Measurements from ENCODE around the gene MYO1E.
A peak's percentile ranks its signal among the peaks of the same experiment; 100 is the strongest.

MYO1E gene

DNA sequence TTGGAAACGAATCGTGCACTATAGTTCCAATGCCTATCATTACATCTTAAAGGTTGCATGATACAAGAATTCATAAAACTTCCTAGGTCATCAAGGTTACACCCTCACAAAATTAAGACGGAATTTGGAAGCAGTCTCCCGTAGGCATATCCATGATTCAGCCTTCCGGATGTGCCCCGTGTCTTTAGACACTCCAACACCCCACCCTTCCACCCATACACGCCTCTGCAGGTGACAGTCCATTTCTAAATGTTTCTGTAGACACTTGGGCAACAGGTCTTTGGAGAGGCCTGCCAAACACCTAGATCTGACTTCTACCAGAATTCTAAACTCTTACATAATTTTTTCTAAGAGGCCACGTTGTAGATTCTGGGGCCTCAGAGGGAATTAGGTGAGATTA lies 116.2 kb downstream of the MYO1E start:
- DNase-seq = peak; percentile 30

GRCh38 chr15:59255680-59256336 lies 116.9 kb downstream of the MYO1E start:
- DNase-seq = peak; percentile 2

DNA sequence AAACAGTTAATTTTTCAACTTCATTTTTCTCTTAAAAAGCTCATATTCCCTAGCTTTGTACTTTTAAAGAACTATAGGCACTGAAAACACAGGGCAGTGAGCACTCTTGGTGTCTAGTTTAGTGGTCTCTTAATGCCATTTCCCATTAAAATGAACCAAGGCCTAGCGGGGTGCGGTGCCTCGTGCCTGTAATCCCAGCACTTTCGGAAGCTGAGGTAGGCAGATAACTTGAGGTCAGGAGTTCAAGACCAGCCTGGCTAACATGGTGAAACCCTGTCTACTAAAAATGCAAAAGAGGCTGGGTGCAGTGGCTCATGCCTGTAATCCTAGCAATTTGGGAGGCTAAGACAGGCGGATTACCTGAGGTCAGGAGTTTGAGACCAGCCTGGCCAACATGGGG lies 120.5 kb downstream of the MYO1E start:
- no peak for DNase-seq

DNA sequence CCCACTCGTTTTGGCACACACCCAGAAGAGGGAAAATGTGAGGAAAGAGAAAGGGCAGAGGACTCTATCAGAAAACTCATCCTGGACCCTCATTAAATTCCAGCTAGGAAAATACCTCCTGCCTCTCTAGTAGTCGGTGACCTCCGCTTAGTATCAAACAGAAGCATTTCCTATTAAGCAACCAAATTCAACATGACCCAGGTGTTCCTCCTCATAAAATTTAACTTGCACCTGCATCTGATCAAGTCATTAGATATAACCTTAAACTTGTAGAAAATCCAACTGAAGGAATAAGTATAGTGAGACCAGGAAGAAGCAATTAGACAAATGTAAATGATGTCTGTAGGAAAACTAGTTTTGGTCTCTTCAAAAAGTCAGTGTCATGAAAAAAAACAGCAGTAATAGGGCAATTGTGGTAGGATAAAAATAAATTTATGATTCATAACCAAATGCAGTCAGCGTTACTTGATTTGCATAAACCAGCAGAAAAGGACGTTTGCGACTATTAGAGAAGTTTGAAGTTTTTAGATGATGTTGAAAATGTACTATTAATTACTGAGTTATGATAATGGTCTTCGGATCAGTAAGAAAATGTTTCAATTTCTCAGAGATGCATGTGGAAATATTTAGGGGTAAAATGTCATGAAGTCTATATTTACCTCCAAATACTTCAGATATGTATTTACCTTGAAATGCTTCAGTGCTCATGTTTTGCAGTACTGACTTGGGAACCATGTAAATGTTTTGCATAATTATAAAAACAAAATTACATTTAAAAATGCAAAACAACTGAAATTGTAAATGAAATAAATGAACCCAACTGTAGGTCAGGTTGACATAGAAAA lies 121.4 kb downstream of the MYO1E start:
- DNase-seq = no peak

GRCh38 chr15:59250249-59250648 lies 122.4 kb downstream of the MYO1E start:
- DNase-seq = no peak

DNA sequence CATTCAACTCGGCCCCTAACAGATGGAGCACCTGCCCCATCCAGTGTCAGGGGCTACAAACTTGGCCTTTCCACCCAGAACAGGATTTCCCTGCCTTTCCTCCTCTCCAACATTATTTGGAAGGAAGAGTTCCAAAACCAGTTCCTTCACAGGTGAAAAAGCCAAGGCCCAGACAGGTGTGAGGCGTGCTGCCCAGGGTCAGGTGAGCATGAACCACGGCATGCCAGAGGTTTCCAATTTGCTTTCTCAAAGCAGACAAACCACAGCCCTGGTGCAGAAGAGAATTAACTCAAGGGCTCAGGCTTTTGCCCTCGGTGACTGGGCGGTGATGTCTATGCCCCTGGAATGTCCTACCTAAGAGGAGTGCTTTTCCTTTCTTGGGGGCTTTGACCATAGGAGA lies 122.9 kb downstream of the MYO1E start:
- DNase-seq = no peak

- peak; percentile 71 for DNase-seq
Observed at GRCh38 chr15:59247364-59247763, 125.3 kb downstream of the MYO1E start.

- no peak for DNase-seq
Observed at GRCh38 chr15:59245559-59245958, 127.1 kb downstream of the MYO1E start.

DNA sequence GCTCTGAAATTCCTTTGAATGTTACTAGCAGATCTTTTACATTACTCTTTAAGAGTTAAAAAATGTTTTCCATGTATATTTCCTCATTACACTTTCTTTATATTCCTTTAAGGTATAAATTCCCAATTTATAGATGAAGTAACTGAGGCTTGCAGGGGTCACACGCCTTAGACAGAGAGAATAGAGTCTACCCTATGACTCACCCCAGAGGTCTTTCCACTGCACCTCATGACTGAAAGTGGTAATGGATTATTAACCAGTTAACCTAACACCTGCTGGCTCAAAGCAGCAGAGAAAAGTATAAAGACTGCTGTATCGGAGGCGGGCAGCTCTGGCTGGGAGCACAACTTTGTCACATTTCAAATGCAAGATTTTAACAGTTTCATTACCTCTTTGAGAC lies 128.3 kb downstream of the MYO1E start:
- no peak for DNase-seq

DNA sequence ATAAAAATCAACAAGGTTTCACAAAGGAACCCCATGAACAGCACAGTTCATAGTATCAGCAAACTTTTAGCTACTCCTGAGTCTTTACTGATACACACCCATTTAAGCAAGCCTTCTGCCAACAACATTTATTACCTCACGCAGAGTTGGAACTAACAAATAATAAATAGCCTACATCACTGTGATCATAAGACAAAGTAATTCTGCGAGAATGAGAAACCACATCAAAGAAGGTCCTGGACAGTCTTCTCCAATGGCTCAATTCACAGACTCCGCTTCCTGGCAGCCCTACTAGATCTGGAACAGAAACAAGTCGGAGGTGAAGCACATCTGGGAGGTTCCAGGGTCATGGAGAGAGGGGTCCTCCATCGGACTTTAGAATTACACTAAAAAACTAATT lies 129.0 kb downstream of the MYO1E start:
- no peak for DNase-seq

DNA sequence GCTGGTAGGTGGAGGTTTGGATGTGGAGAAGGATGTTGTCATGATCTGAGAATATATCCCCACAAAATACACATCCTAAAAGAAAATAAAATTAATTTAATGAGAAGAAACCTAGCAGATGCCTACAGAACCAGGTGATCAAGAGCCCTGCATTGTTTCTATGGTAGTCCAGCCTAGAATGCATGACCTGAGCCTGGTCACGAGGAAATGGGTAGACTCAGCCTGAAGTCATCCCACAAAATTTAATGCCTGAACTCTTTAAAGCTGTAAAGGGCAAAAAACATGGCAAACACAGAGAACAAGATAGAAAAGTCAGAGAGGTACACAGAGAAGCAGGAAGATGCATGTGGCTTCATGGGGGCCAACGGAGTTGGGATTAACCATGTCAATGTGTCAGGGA lies 130.0 kb downstream of the MYO1E start:
- DNase-seq = no peak

DNA sequence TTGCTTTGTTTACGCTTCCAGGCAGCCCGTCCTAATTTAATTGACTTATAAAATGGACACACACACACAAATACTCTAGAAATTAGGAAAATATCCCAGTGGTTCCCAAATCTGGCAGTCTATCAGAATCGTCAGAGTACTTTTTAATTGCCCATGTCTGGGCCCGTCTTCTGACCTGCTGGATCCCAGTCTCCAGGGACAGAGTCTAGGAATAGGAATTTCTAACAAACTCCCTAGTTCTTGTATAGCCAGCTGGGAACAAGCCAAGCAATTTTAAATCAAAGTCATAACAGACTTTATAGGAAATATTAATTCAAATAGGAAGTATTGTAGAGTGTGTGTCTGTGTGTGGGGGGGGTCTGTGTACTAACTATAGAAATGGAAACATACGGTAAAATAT lies 132.6 kb downstream of the MYO1E start:
- no peak for DNase-seq

DNA sequence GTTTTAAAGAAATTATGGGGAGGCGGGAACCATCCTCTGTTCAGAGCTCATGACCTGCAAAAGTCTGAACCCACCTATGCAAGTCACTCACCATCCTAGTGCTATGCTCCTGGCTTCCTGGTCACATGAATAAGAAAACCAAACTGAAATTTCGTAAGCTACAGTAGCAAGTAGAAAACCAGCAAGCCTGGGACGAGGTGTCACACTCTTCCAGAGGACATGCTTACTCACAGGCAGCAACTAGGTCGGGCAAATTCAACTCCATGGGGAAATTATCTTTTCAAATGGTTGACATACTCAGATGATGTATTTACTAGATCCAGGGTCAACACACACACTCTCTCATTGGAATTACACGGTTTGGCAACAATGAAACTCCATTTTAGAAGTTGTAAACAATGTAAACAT lies 134.7 kb downstream of the MYO1E start:
- DNase-seq = no peak

- DNase-seq = no peak
Observed at GRCh38 chr15:59237119-59237855, 135.4 kb downstream of the MYO1E start.

DNA sequence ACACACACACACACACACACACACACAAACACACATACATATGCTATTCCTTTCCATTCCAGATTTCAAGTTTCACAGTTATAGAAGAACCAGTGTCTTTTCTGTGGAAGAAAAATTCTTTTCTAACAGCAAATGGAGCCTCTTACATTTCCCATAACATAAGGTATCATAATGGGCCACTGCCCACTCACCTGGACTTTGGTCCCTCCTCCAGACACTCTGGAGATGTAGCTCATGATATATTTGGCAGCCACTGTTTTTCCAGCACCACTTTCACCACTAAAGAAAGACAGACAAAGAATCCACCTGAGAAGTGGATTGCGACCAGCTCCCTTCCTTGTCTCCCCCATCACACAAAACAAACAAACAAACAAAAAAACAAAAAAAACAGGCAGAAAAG lies 136.3 kb downstream of the MYO1E start:
- no peak for DNase-seq

DNA sequence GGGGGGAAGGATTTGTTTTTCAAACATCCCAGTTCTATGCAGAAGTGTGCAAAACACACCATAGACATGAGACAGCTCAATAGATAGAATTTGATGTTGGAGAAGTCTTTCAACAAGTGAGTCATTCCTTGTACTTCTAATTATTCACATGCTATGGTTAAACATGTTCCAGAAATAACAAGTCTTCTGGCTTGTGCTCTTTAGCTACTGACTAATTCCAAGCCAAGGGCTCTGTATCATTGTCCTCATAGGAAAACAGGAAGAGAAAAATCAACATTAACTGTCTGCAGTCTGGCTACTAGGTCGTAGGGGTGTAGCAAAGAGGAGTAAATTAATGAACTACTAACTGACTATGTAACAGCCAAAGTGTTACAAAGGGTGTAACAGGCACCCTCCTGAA lies 140.2 kb downstream of the MYO1E start:
- DNase-seq = no peak

- DNase-seq = no peak
Observed at GRCh38 chr15:59230531-59231055, 142.1 kb downstream of the MYO1E start.

- no peak for DNase-seq
Observed at GRCh38 chr15:59229453-59229852, 143.2 kb downstream of the MYO1E start.

GRCh38 chr15:59229015-59229414 lies 143.7 kb downstream of the MYO1E start:
- no peak for DNase-seq

DNA sequence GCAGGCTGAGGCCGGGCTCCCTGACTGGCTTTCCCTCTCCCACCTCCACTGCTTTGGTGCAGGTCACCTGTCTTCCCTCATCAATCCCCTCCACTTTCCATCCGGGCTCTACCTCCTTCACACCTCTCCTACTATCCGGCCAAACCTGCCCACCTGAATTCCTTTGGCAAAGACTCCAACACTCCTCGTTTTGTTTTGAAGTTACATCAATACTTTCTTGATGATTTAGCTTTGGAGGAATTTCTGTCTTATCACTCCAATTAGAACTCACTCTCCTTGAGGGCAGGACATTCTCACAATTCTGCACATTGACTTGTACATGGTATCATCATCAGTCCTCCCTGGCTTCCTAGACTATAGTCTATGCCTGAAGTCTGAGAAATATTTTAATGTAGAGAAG lies 145.7 kb downstream of the MYO1E start:
- DNase-seq = no peak

GRCh38 chr15:59224474-59224873 lies 148.2 kb downstream of the MYO1E start:
- DNase-seq = no peak

DNA sequence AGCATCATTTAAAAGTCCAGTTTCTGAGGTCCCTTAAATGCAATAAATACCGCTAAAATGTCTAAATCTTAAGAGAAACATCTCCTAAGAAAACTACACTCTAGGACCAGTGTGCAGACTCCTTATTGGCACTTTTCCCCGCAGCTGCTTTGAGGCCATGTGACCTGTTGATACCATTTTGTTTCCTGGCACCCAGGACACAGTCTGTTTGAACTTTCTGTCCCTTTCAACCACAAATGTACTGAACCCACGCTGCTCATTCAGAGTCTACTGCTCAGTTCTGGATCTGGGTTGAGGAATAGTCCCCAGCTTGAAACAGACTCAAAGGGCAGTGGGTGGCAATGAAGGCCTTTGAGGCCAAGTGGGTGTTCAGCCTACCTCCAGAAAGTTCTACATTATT lies 148.9 kb downstream of the MYO1E start:
- DNase-seq = no peak

DNA sequence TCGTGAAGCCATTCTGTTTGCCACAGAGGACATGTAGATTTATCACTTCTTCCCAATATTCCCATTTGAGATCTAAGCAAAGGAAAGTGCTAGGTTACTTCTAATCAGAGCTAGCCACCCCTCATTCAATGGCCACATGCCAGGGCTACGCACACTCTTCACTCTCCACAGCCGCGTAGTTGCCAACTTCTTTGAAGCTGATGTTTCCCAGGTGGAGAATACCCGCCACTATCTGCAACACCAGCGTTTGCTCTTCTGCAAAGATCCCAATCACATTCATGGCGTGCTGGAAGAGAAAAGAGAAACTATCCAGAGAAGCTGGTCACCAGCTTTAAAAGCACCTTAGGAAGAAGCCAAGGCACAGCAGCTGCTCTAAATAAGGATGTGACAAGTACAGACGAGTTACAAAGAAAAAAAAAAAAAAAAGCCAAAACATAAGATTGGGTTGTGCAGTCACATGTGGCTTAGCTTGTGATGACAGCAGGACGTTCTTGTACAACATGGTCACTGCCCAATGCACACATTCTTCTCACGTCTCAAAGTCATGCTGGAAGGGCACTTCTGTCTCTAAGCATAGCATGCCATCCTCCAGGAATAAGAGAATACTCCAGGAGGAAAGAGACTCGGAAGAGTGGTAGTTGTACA lies 149.6 kb downstream of the MYO1E start:
- DNase-seq = no peak
